SK-N-SH (cell line): ENCODE measurements around the gene CEP170.

ENCODE experiments used
- CTCF ChIP-seq: fragments of 200-600 bp; sonication (generic); IDR thresholded peaks from 2 replicates; pipeline ENCODE4 v1.6.1; 2017; ENCODE audit warnings: antibody characterized with exemption, mild to moderate bottlenecking, moderate library complexity
- EZH2phosphoT487 ChIP-seq: fragments of 200-600 bp; sonication (generic); IDR thresholded peaks from 2 replicates; pipeline ENCODE4 v1.6.1; 2017; ENCODE audit warnings: low read depth, mixed run types, mild to moderate bottlenecking, antibody characterized with exemption, moderate library complexity, borderline replicate concordance
- FOXM1 ChIP-seq: IDR thresholded peaks from 2 replicates; pipeline ENCODE4 v1.4.0; 2012; ENCODE audit warnings: low read depth, mild to moderate bottlenecking
- GABPA ChIP-seq: IDR thresholded peaks from 2 replicates; pipeline ENCODE4 v1.4.0; 2012; ENCODE audit warnings: low read depth, mild to moderate bottlenecking
- MAX ChIP-seq: IDR thresholded peaks from 2 replicates; pipeline ENCODE4 v1.4.0; 2012; ENCODE audit warnings: low read depth
- NFIC ChIP-seq: IDR thresholded peaks from 2 replicates; pipeline ENCODE4 v1.4.0; 2012; ENCODE audit warnings: borderline replicate concordance
- POLR2AphosphoS5 ChIP-seq: IDR thresholded peaks from 2 replicates; pipeline ENCODE4 v1.6.1; 2012; ENCODE audit warnings: low read depth, low read length
- REST ChIP-seq: IDR thresholded peaks from 2 replicates; pipeline ENCODE4 v1.6.1; 2012; ENCODE audit warnings: mild to moderate bottlenecking, low read depth, low read length, moderate library complexity
- RFX5 ChIP-seq: IDR thresholded peaks from 2 replicates; pipeline ENCODE4 v1.6.1; 2012; ENCODE audit warnings: mild to moderate bottlenecking, improper control_type of control experiment, low read length
- SIN3A ChIP-seq: IDR thresholded peaks from 2 replicates; pipeline ENCODE4 v1.6.1; 2012; ENCODE audit warnings: low read depth, mild to moderate bottlenecking, low read length, moderate library complexity, borderline replicate concordance
- SMC3 ChIP-seq: IDR thresholded peaks from 2 replicates; pipeline ENCODE4 v1.6.1; 2012; ENCODE audit warnings: low read depth, low read length, improper control_type of control experiment
- TAF1 ChIP-seq: IDR thresholded peaks from 2 replicates; pipeline ENCODE4 v1.6.1; 2012; ENCODE audit warnings: low read depth, mild to moderate bottlenecking, low read length, moderate library complexity, borderline replicate concordance
- YY1 ChIP-seq: IDR thresholded peaks from 2 replicates; pipeline ENCODE4 v1.4.0; 2012; ENCODE audit warnings: low read depth, mild to moderate bottlenecking

GRCh38 chr1:243179720-243180119 lies 75.4 kb downstream of the CEP170 start:
- TF ChIP-seq EZH2phosphoT487 = no peak
- no peak for TF ChIP-seq YY1
- no peak for TF ChIP-seq CTCF
- no peak for TF ChIP-seq NFIC
- no peak for TF ChIP-seq FOXM1
- no peak for TF ChIP-seq MAX
- TF ChIP-seq RFX5 = no peak
- TF ChIP-seq SMC3 = no peak
- no peak for TF ChIP-seq TAF1
- TF ChIP-seq SIN3A = no peak
- TF ChIP-seq GABPA = no peak
- no peak for TF ChIP-seq POLR2AphosphoS5
- TF ChIP-seq REST = no peak
